ENCODE data around the gene ARHGAP35. TPM values are rescaled to one million over a fixed set of nuclear protein-coding genes. Genes with fewer than 3 reads are reported as not detected.

The ARHGAP35 gene
- total and polyA plus RNA-seq, 10 of the 15 experiments (the other 5 are each of a cell fraction or from before 2014, with no cell fraction given) = 0.85 to 29.9 (median 11.5) TPM

DNA sequence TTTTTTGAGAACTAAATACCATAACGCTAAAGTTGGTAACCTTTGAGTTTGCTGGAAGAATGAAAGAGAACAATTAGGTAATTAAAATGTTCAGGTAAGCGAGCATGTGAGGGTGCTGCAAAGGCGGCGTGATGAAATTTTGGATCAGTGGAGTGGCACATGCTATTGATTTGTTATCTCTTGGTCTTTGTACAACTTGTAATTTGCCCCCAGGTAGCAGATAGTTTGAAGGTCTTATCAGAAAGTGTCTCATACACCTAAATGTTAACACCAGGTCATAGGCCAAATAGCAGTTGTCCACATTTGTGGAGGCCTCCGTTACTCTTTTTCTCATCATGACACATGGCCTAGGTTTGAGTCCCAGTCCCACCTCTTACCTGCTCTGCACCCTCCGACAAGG, 14.9 kb downstream of the ARHGAP35 start:
- TSS peak; percentile 48 for BruUV-seq (replicated peaks)
- H3K4me2 ChIP-seq (ENCODE audit: control insufficient read depth, insufficient read depth) = no peak overlapping the region
- DNase-seq (ENCODE audit: low read depth, low spot score) (no peak), FAIRE-seq (no peak), ATAC-seq (no peak)
- intact Hi-C loops (cut with micrococcal nuclease; ENCODE audit: unreplicated experiment) = no loop called here
- no peaks in the 10 kb centered on the region for H3K27me3 ChIP-seq (replicated peaks in 1 of 2; ENCODE audit: control insufficient read depth in 2 of 2, insufficient read depth in 2 of 2, low read length in 1 of 2)
- no peak overlapping the region for H3K9ac ChIP-seq (ENCODE audit: control insufficient read depth, insufficient read depth, low read length)
- ChIA-PET CTCF (interaction anchor here (1.7 kb wide), 1 partner anchor 20 kb away, joined by 4 read pairs; no protein-coding TSS in a partner anchor), POLR2A (no interaction called here), SMC1A (ENCODE audit: uncharacterized antibody, unreplicated experiment) (no interaction called here), RAD21 (ENCODE audit: unreplicated experiment) (no interaction called here)
- over 99% methylated on average over 6 of the region's 6 CpGs for WGBS (ENCODE audit: insufficient coverage, insufficient replicate concordance, low lambda C conversion rate, missing lambda C conversion rate)
- peaks cover 0 to 6% of the 10 kb centered on the region in 2 experiments; a peak in 1 of 4 replicates for H3K36me3 ChIP-seq (ENCODE audit: control insufficient read depth in 2 of 2, insufficient read depth in 2 of 2, low read length in 1 of 2)
- no peak overlapping the region for H2AFZ ChIP-seq (ENCODE audit: control insufficient read depth, low read depth, low read length)
- no peaks in the 10 kb centered on the region; the same call in 2 of the 3 replicates for H3K9me3 ChIP-seq (replicated peaks; ENCODE audit: control insufficient read depth, insufficient read depth, low read length)
- no peak for TF ChIP-seq ZSCAN29 (IDR thresholded peaks at IDR 0.05)
- TF ChIP-seq NR2C2 (IDR thresholded peaks at IDR 0.05; ENCODE audit: borderline replicate concordance, control insufficient read depth, insufficient read length, low read depth) = no peak
- TF ChIP-seq TCF12 (IDR thresholded peaks at IDR 0.05; ENCODE audit: low read depth, low read length) = no peak
- TF ChIP-seq PAX8 (IDR thresholded peaks at IDR 0.05) = no peak
- no peak for TF ChIP-seq WRNIP1 (IDR thresholded peaks at IDR 0.05; ENCODE audit: borderline replicate concordance, low read depth, low read length)
- TF ChIP-seq YBX1 (IDR thresholded peaks at IDR 0.05) = no peak
- no peak for TF ChIP-seq ATF2 (IDR thresholded peaks at IDR 0.05; ENCODE audit: low read length)
- TF ChIP-seq MYC (IDR thresholded peaks at IDR 0.05; ENCODE audit: insufficient read depth, insufficient read length, insufficient replicate concordance, low read length, severe bottlenecking) = no peak
- no peak for TF ChIP-seq HDAC6 (IDR thresholded peaks at IDR 0.05; ENCODE audit: unreplicated experiment)
- TF ChIP-seq DPF2 (IDR thresholded peaks at IDR 0.05) = no peak
- no peaks in the 10 kb centered on the region for H3K4me1 ChIP-seq (ENCODE audit: control insufficient read depth, insufficient read depth, low read length)
- in situ Hi-C loops (cut with MboI) = no loop called here
- peaks cover 16% of the 10 kb centered on the region for H3K79me2 ChIP-seq (ENCODE audit: control insufficient read depth, insufficient read depth, low read length)
- no peak overlapping the region for H3K4me3 ChIP-seq
- no peak overlapping the region for H3K27ac ChIP-seq (ENCODE audit: control insufficient read depth, insufficient read depth)
- no peaks in the 10 kb centered on the region; the same call in 1 of the 2 replicates for H4K20me1 ChIP-seq (ENCODE audit: control insufficient read depth, insufficient read depth)

Measured in GM12878 (cell line).